H1 (cell line): ENCODE measurements around the gene PSMC3. TPM values are rescaled to one million over a fixed set of nuclear protein-coding genes. Genes with fewer than 3 reads are reported as not detected.

Experiments
- CEBPB ChIP-seq: IDR thresholded peaks from 2 replicates; pipeline ENCODE4 v1.6.1; 2012; ENCODE audit warnings: low read depth, low read length
- CHD2 ChIP-seq: IDR thresholded peaks from 2 replicates; pipeline ENCODE4 v1.6.1; 2012; ENCODE audit warnings: low read length, improper control_type of control experiment
- CTCF ChIP-seq, 3 experiments: IDR thresholded peaks; 1 replicate in 2 of 3; 2 replicates in 1 of 3; pipeline versions ENCODE4 v1.5.1 to v1.6.1; 2011; ENCODE audit warnings: low read length in 3 of 3, mild to moderate bottlenecking in 3 of 3, inconsistent platforms in 2 of 3, low read depth in 1 of 3, moderate library complexity in 1 of 3; ENCODE audit not compliant: insufficient read depth in 1 of 3; ENCODE audit errors: control extremely low read depth in 1 of 3
- HDAC6 ChIP-seq: IDR thresholded peaks from one replicate; pipeline ENCODE4 v1.7.1; 2012; ENCODE audit warnings: low read depth, mild to moderate bottlenecking, inconsistent platforms, low read length, moderate library complexity
- POU5F1 ChIP-seq: IDR thresholded peaks from 2 replicates; pipeline ENCODE4 v1.6.1; 2011; ENCODE audit warnings: low read depth, mild to moderate bottlenecking, low read length, moderate library complexity
- SP4 ChIP-seq: IDR thresholded peaks from 2 replicates; pipeline ENCODE4 v1.6.1; 2012; ENCODE audit warnings: low read length, inconsistent platforms
- USF2 ChIP-seq: IDR thresholded peaks from 2 replicates; pipeline ENCODE4 v1.6.1; 2011; ENCODE audit warnings: low read length, improper control_type of control experiment
- polyA plus RNA-seq, 7 experiments: library from polyadenylated mRNA; depleted of rRNA in 3 of 7; stranded (reverse) in 5 of 7; unstranded in 2 of 7; fragments of >200 nt in 5 of 7; fragments of 200-250 nt in 2 of 7; gene quantifications; 1 replicate in 5 of 7; 2 replicates in 1 of 7; 4 replicates in 1 of 7; pipeline versions ENCODE4 v1.2.1 to v1.2.3, GENCODE V29; 2011 to 2013; ENCODE audit warnings: missing spikeins in 2 of 7, mixed read lengths in 2 of 7
- total RNA-seq: library from RNA; stranded (reverse); fragmentation: NEBNext Ultra II Directional; extraction: Animal tissue kit (Norgen Biotek cat#: 25700); gene quantifications from 2 replicates; pipeline ENCODE4 v1.2.1, GENCODE V29; 2021

The PSMC3 gene
- total and polyA plus RNA-seq, 2 of the 8 experiments (the other 6 are each of a cell fraction or from before 2014, with no cell fraction given) = 105 to 160 TPM

GRCh38 chr11:47414685-47415070 is 11.6 kb downstream of the PSMC3 start (continued):
- TF ChIP-seq CTCF (IDR thresholded peaks at IDR 0.05; ENCODE audit: control extremely low read depth in 1 of 3, insufficient read depth in 1 of 3, low read depth in 1 of 3, low read length in 3 of 3) (no peak), HDAC6 (no peak), USF2 (no peak), SP4 (no peak), POU5F1 (no peak), CEBPB (no peak), CHD2 (no peak)
